ENCODE measurements around the gene GRM1.

GRM1 gene

GRCh38 chr6:146312608-146313007 lies 283.7 kb downstream of the GRM1 start:
- H3K4me3 ChIP-seq (ENCODE audit: control insufficient read depth, low read depth, low read length), result no peak overlapping the region
- TF ChIP-seq CTCF (IDR thresholded peaks at IDR 0.05; ENCODE audit: control insufficient read depth, insufficient read depth, low read depth, low read length, missing control alignments), result no peak
- no peak for DNase-seq (ENCODE audit: low read depth)

- H3K4me3 ChIP-seq (ENCODE audit: control insufficient read depth, low read depth, low read length), result no peak overlapping the region
Observed at GRCh38 chr6:146315381-146316174, 286.7 kb downstream of the GRM1 start.

GRCh38 chr6:146316175-146316495 lies 287.3 kb downstream of the GRM1 start:
- DNase-seq (ENCODE audit: low read depth), result no peak
- no peak for TF ChIP-seq CTCF (IDR thresholded peaks at IDR 0.05; ENCODE audit: control insufficient read depth, insufficient read depth, low read depth, low read length, missing control alignments)

More at GRCh38 chr6:146315381-146316174, 286.7 kb downstream of the GRM1 start:
- no peak for DNase-seq (ENCODE audit: low read depth)
- TF ChIP-seq CTCF (IDR thresholded peaks at IDR 0.05; ENCODE audit: control insufficient read depth, insufficient read depth, low read depth, low read length, missing control alignments), result no peak

DNA sequence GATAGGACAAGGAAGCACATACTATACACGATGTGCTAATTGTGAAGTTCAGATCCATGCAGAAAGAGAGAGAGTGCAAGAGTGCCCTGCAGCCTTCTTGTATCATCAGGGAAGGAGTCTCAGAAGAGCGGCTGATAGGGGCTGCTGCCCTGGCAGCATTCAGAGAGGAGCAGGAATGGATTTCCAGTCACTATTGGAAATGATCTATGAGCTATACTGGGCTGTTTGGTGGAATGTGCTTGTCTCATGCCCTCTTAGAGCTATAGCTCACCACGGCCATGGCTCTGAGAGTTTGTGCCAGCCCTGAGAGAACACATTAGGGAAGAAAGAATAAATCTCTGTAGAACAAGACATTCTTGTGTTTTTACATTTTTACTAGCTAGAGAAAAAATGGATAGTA lies 302.2 kb downstream of the GRM1 start:
- no peak for TF ChIP-seq CTCF (IDR thresholded peaks at IDR 0.05; ENCODE audit: control insufficient read depth, insufficient read depth, low read depth, low read length, missing control alignments)
- no peak for DNase-seq (ENCODE audit: low read depth)
- H3K4me3 ChIP-seq (ENCODE audit: control insufficient read depth, low read depth, low read length), result no peak overlapping the region

More at GRCh38 chr6:146316175-146316495, 287.3 kb downstream of the GRM1 start:
- H3K4me3 ChIP-seq (ENCODE audit: control insufficient read depth, low read depth, low read length), result no peak overlapping the region

DNA sequence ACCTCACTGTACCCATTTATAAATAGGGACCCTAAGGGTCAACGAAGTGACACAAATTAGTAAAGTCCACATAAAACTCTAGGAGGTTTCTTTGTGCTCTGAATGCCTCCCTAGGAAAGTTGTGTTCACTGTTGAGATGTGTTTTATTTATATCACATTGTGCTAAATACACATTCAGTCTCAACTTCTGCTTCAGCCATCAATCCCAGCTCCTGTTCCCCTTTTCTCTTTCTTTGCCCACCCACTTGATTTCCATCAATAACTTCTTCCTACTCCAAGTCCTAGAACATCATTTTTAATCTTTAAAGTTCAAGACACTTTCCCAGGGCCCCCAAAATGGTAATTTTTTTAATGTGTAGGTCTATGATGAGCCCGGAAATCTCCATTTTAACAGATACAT lies 306.5 kb downstream of the GRM1 start:
- TF ChIP-seq CTCF (IDR thresholded peaks at IDR 0.05; ENCODE audit: control insufficient read depth, insufficient read depth, low read depth, low read length, missing control alignments), result no peak
- DNase-seq (ENCODE audit: low read depth), result no peak
- no peak overlapping the region for H3K4me3 ChIP-seq (ENCODE audit: control insufficient read depth, low read depth, low read length)

- no peak overlapping the region for H3K4me3 ChIP-seq (ENCODE audit: control insufficient read depth, low read depth, low read length)
- DNase-seq (ENCODE audit: low read depth), result no peak
- no peak for TF ChIP-seq CTCF (IDR thresholded peaks at IDR 0.05; ENCODE audit: control insufficient read depth, insufficient read depth, low read depth, low read length, missing control alignments)
Observed at GRCh38 chr6:146336191-146336590, 307.3 kb downstream of the GRM1 start.
